ENCODE results near the gene ACIN1. TPM values are rescaled to one million over a fixed set of nuclear protein-coding genes. Genes with fewer than 3 reads are reported as not detected.

ACIN1 gene
- total RNA-seq, 1 experiment from 2014 or later: 333 TPM

- Histone ChIP-seq H2AK5ac (ENCODE audit: insufficient read length, low read length) (no peak overlapping the region), H3T11ph (ENCODE audit: low read length) (no peak overlapping the region), H4K91ac (ENCODE audit: insufficient read length, low read depth, low read length) (no peak overlapping the region), H3K18ac (ENCODE audit: insufficient read length, low read depth, low read length) (no peak overlapping the region), H3K4me1 (ENCODE audit: insufficient read depth, low read length) (no peaks in the 10 kb centered on the region), H2BK15ac (ENCODE audit: low read depth, low read length) (no peak overlapping the region), H2BK120ac (ENCODE audit: low read depth, low read length, poor library complexity, severe bottlenecking) (no peak overlapping the region), H3K27ac (ENCODE audit: insufficient read length, low read depth, low read length) (no peak overlapping the region), H2BK5ac (ENCODE audit: insufficient read length, low read length) (no peak overlapping the region), H4K8ac (replicated peaks; ENCODE audit: insufficient read length, low read depth, low read length) (no peak overlapping the region), H3K4me2 (ENCODE audit: insufficient read depth, insufficient read length, low read length) (no peak overlapping the region), H3K23ac (ENCODE audit: insufficient read length, low read depth, low read length) (no peak overlapping the region), H3K14ac (ENCODE audit: insufficient read depth, low read length) (no peak overlapping the region), H3K23me2 (ENCODE audit: insufficient read length, low read depth, low read length, poor library complexity, severe bottlenecking) (no peaks in the 10 kb centered on the region), H2BK20ac (ENCODE audit: low read depth, low read length, poor library complexity, severe bottlenecking) (no peak overlapping the region), H3K27me3 (ENCODE audit: insufficient read depth, low read length) (no peaks in the 10 kb centered on the region), H3K79me1 (ENCODE audit: insufficient read depth, low read depth, low read length, poor library complexity, severe bottlenecking) (no peaks in the 10 kb centered on the region), H3K56ac (ENCODE audit: insufficient read length, low read depth, low read length) (no peak overlapping the region), H2AFZ (ENCODE audit: low read length) (no peak overlapping the region), H2BK12ac (ENCODE audit: insufficient read length, low read depth, low read length) (no peak overlapping the region), H4K5ac (ENCODE audit: insufficient read length, low read depth, low read length) (no peak overlapping the region), H4K20me1 (ENCODE audit: control insufficient read depth, insufficient read depth, insufficient read length) (no peaks in the 10 kb centered on the region), H3K9ac (ENCODE audit: extremely low read depth, insufficient read length, low read length) (no peak overlapping the region), H3K4ac (ENCODE audit: low read depth, low read length) (no peak overlapping the region), H3K79me2 (ENCODE audit: insufficient read depth, low read length) (no peaks in the 10 kb centered on the region), H3K9me3 (ENCODE audit: control insufficient read depth, low read depth, low read length) (no peaks in the 10 kb centered on the region)
- no peaks in the 10 kb centered on the region for H3K4me1 Mint-ChIP-seq
- no peak for TF ChIP-seq CTCF (conservative IDR thresholded peaks at IDR 0.05)
- WGBS (ENCODE audit: extremely low coverage, insufficient read length, low lambda C conversion rate): no CpG with 5 or more reads among the region's 3 CpGs
- no peak for DNase-seq
- no peaks in the 10 kb centered on the region; a peak in 1 of 5 replicates for H3K9me3 Mint-ChIP-seq
- H3K4me3 Mint-ChIP-seq: no peak overlapping the region
- H3K27me3 Mint-ChIP-seq (ENCODE audit: low read depth): no peaks in the 10 kb centered on the region
- peak overlapping the region in 1 of 3 experiments; percentile 46; a peak in 1 of 7 replicates for H3K27ac Mint-ChIP-seq
- H3K36me3 Mint-ChIP-seq (ENCODE audit: insufficient read depth in 1 of 3, low read depth in 3 of 3): peaks cover 49 to 93% (median 87%) of the 10 kb centered on the region in 3 experiments; a peak in 6 of 7 replicates
Observed at GRCh38 chr14:23085458-23085857, 9.5 kb downstream of the ACIN1 start.
